ENCODE data around the gene CIRBP. TPM values are rescaled to one million over a fixed set of nuclear protein-coding genes. Genes with fewer than 3 reads are reported as not detected.

Gene CIRBP
- total and polyA plus RNA-seq, 9 of the 15 experiments (the other 6 are each of a cell fraction or from before 2014, with no cell fraction given): 20.5 to 327 (median 176) TPM

GRCh38 chr19:1274081-1274851 lies 5.1 kb downstream of the CIRBP start (continued):
- TF ChIP-seq RERE (CRISPR knock-in tag; IDR thresholded peaks at IDR 0.05; ENCODE audit: borderline replicate concordance) (no peak), STAT6 (CRISPR knock-in tag; IDR thresholded peaks at IDR 0.05) (0 out of 2 replicates have a peak, but pooled peaks have one; percentile 5), BRCA1 (IDR thresholded peaks at IDR 0.05) (no peak), BRCA1 (CRISPR knock-in tag; IDR thresholded peaks at IDR 0.05) (no peak), SOX6 (IDR thresholded peaks at IDR 0.05) (no peak), HOMEZ (CRISPR knock-in tag; IDR thresholded peaks at IDR 0.05) (0 out of 2 replicates have a peak, but pooled peaks have one; percentile 74), NR2C1 (IDR thresholded peaks at IDR 0.05) (no peak), NR2C1 (tag; IDR thresholded peaks at IDR 0.05) (peak; percentile 20; the same call in 1 of the 2 replicates), ZNF785 (CRISPR knock-in tag; IDR thresholded peaks at IDR 0.05) (no peak)

Measured in K562 (cell line).